Trophoblast cell (in vitro differentiated cells and primary cell): Measurements from ENCODE around the gene GLRX3.

ENCODE experiments used
- DNase-seq, 2 donors: peaks; one replicate each; pipeline ENCODE4 v3.0.0-alpha.2; 2016
- H2AFZ ChIP-seq: 2 replicates; pipeline ENCODE4 v1.6.1; 2013; ENCODE audit warnings: low read length, moderate library complexity, mild to moderate bottlenecking; ENCODE audit not compliant: insufficient read depth, poor library complexity
- H2AK5ac ChIP-seq: 2 replicates; pipeline ENCODE4 v1.6.1; 2013; ENCODE audit warnings: mild to moderate bottlenecking, low read length
- H2BK120ac ChIP-seq: 2 replicates; pipeline ENCODE4 v1.6.1; 2013; ENCODE audit warnings: low read length, mild to moderate bottlenecking, moderate library complexity; ENCODE audit not compliant: insufficient read depth, poor library complexity
- H2BK12ac ChIP-seq: 2 replicates; pipeline ENCODE4 v1.6.1; 2013; ENCODE audit warnings: mild to moderate bottlenecking, low read length, moderate library complexity
- H2BK5ac ChIP-seq: 2 replicates; pipeline ENCODE4 v1.6.1; 2013; ENCODE audit warnings: low read length, low read depth, moderate library complexity, mild to moderate bottlenecking; ENCODE audit not compliant: poor library complexity
- H3K14ac ChIP-seq: 2 replicates; pipeline ENCODE4 v1.6.1; 2013; ENCODE audit warnings: mild to moderate bottlenecking, low read length
- H3K18ac ChIP-seq: 2 replicates; pipeline ENCODE4 v1.6.1; 2013; ENCODE audit warnings: mild to moderate bottlenecking, low read length
- H3K23ac ChIP-seq: 2 replicates; pipeline ENCODE4 v1.6.1; 2013; ENCODE audit warnings: low read length
- H3K27ac ChIP-seq: 2 replicates; pipeline ENCODE4 v1.5.1; 2013; ENCODE audit warnings: low read depth, mild to moderate bottlenecking, inconsistent platforms, low read length, moderate library complexity
- H3K27me3 ChIP-seq: 2 replicates; pipeline ENCODE4 v1.6.1; 2013; ENCODE audit warnings: inconsistent platforms, mild to moderate bottlenecking, low read length, moderate library complexity; ENCODE audit not compliant: insufficient read depth
- H3K36me3 ChIP-seq, 2 experiments: 1 replicate in 1 of 2; 2 replicates in 1 of 2; pipeline ENCODE4 v1.6.1; 2013; ENCODE audit warnings: low read length in 2 of 2, mild to moderate bottlenecking in 2 of 2, moderate library complexity in 1 of 2; ENCODE audit not compliant: insufficient read depth in 2 of 2, control insufficient read depth in 1 of 2
- H3K4ac ChIP-seq: 2 replicates; pipeline ENCODE4 v1.6.1; 2013; ENCODE audit warnings: low read depth, mild to moderate bottlenecking, low read length, moderate library complexity
- H3K4me1 ChIP-seq, 2 experiments: 1 replicate in 1 of 2; 2 replicates in 1 of 2; pipeline ENCODE4 v1.6.1; 2013; ENCODE audit warnings: low read length in 2 of 2, mild to moderate bottlenecking in 2 of 2, moderate library complexity in 1 of 2; ENCODE audit not compliant: insufficient read depth in 2 of 2, control insufficient read depth in 1 of 2
- H3K4me2 ChIP-seq: 2 replicates; pipeline ENCODE4 v1.6.1; 2013; ENCODE audit warnings: inconsistent platforms, mild to moderate bottlenecking, low read length, moderate library complexity
- H3K4me3 ChIP-seq: 2 replicates; pipeline ENCODE4 v1.5.1; 2013; ENCODE audit warnings: mild to moderate bottlenecking, low read depth, low read length, inconsistent platforms
- H3K79me1 ChIP-seq: one replicate; pipeline ENCODE4 v1.6.1; 2013; ENCODE audit warnings: low read length
- H3K79me2 ChIP-seq: 2 replicates; pipeline ENCODE4 v1.6.1; 2013; ENCODE audit warnings: low read length, mild to moderate bottlenecking; ENCODE audit not compliant: control insufficient read depth, insufficient read depth, poor library complexity
- H3K9ac ChIP-seq: 2 replicates; pipeline ENCODE4 v1.6.1; 2013; ENCODE audit warnings: mild to moderate bottlenecking, low read length
- H3K9me3 ChIP-seq: 2 replicates; pipeline ENCODE4 v1.6.1; 2013; ENCODE audit warnings: low read depth, mild to moderate bottlenecking, control low read depth, inconsistent platforms, low read length; ENCODE audit not compliant: insufficient read depth
- H4K12ac ChIP-seq: 2 replicates; pipeline ENCODE4 v1.6.1; 2013; ENCODE audit warnings: low read depth, mild to moderate bottlenecking, low read length, moderate library complexity
- H4K8ac ChIP-seq: 2 replicates; pipeline ENCODE4 v1.6.1; 2013; ENCODE audit warnings: low read depth, mild to moderate bottlenecking, low read length, moderate library complexity
- H4K91ac ChIP-seq: one replicate; pipeline ENCODE4 v1.6.1; 2013; ENCODE audit warnings: low read depth, mild to moderate bottlenecking, low read length, moderate library complexity
- WGBS: extraction: QIAGEN DNeasy Blood & Tissue Kit; methylation state at CpG from one replicate; pipeline ENCODE4 v1.1.7; 2013; ENCODE audit warnings: missing lambda C conversion rate; ENCODE audit not compliant: insufficient read length, insufficient coverage; ENCODE audit errors: extremely low coverage; 5-methylcytosine and 5-hydroxymethylcytosine counted together

The GLRX3 gene

GRCh38 chr10:130128922-130129321, 7.3 kb upstream of the GLRX3 start:
- DNase-seq, result no peak
- no peaks in the 10 kb centered on the region for H3K4me1 ChIP-seq
- H3K27ac ChIP-seq, result no peak overlapping the region

DNA sequence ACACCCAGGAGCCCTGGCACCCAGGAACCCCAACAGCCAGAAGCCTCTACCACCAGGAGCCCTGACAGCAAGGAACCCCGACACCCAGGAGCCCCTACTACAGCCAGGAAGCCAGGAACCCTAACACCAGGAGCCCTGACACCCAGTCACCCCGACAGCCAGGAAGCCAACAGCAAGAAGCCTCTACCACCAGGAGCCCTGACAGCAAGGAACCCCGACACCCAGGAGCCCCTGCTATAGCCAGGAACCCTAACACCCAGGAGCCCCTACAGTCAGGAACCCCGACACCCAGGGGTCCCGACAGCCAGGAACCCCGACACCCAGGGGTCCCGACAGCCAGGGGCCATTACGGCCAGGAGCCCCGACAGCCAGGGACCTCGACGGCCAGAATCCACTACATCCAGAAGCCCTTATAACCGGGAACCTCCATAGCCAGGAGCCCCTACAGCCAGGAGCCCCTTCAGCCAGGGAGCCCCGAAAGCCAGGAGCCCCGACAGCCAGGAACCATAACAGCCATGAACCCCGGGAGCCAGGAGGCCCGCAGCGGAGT, 440 bp upstream of the GLRX3 start:
- peak overlapping the region; percentile 95 for H3K4me3 ChIP-seq
- no peaks in the 10 kb centered on the region for H3K27me3 ChIP-seq
- H4K8ac ChIP-seq, result peak overlapping the region; percentile 100
- peak overlapping the region; percentile 99 for H2AFZ ChIP-seq
- H3K4ac ChIP-seq, result peak overlapping the region; percentile 86
- H3K9ac ChIP-seq, result peak overlapping the region; percentile 81
- peaks cover 26% of the 10 kb centered on the region for H3K79me2 ChIP-seq
- no peaks in the 10 kb centered on the region for H3K9me3 ChIP-seq
- peak overlapping the region; percentile 86 for H3K4me2 ChIP-seq
- no peak for DNase-seq
- peaks cover 8 to 15% of the 10 kb centered on the region in 2 experiments for H3K4me1 ChIP-seq
- H3K14ac ChIP-seq, result peak overlapping the region; percentile 96
- peaks cover 15% of the 10 kb centered on the region for H3K79me1 ChIP-seq
- H3K23ac ChIP-seq, result no peak overlapping the region
- no CpG with 5 or more reads among the region's 17 CpGs for WGBS
- peak overlapping the region; percentile 68 for H2BK5ac ChIP-seq
- peak overlapping the region; percentile 98 for H3K18ac ChIP-seq
- peak overlapping the region; percentile 91 for H2BK120ac ChIP-seq
- peak overlapping the region; percentile 99 for H4K12ac ChIP-seq
- H3K36me3 ChIP-seq, result peaks cover 0 to 3% of the 10 kb centered on the region in 2 experiments
- H2BK12ac ChIP-seq, result peak overlapping the region; percentile 41
- peak overlapping the region; percentile 83 for H4K91ac ChIP-seq
- peak overlapping the region; percentile 76 for H2AK5ac ChIP-seq
- H3K27ac ChIP-seq, result no peak overlapping the region

More at GRCh38 chr10:130128922-130129321, 7.3 kb upstream of the GLRX3 start:
- Histone ChIP-seq H2AFZ (no peak overlapping the region), H4K8ac (no peak overlapping the region), H3K79me1 (no peaks in the 10 kb centered on the region), H2AK5ac (no peak overlapping the region), H2BK120ac (no peak overlapping the region), H3K23ac (no peak overlapping the region), H3K9me3 (no peaks in the 10 kb centered on the region), H2BK5ac (no peak overlapping the region), H3K14ac (no peak overlapping the region), H4K12ac (no peak overlapping the region), H4K91ac (no peak overlapping the region), H3K4me3 (no peak overlapping the region), H3K36me3 (no peaks in the 10 kb centered on the region), H3K4me2 (no peak overlapping the region), H3K79me2 (no peaks in the 10 kb centered on the region), H3K27me3 (no peaks in the 10 kb centered on the region), H3K9ac (no peak overlapping the region), H3K4ac (no peak overlapping the region), H2BK12ac (no peak overlapping the region), H3K18ac (no peak overlapping the region)
- no CpG with 5 or more reads among the region's 27 CpGs for WGBS

DNA sequence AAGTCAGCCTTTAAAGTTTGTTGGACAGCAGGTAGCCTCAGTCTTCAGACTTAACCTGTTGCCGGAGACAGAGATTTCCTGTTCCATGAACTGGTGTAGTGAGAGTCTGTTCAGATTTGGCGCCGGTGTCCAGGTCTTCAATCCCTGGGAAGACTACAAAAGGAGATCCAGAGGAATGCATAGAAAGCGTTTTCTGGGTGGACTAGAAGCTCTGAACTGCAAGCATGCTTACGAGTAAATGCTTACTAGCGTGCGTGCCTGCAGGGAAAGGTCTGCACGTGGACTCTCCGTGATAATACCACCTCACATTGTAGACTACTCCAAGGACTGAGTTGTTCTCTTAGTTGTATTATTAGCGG, 878 bp downstream of the GLRX3 start:
- Histone ChIP-seq H3K79me1 (peaks cover 15% of the 10 kb centered on the region), H3K4me1 (peaks cover 8 to 15% of the 10 kb centered on the region in 2 experiments), H2AFZ (peak overlapping the region; percentile 45), H2AK5ac (no peak overlapping the region), H3K9me3 (no peaks in the 10 kb centered on the region), H2BK120ac (no peak overlapping the region), H3K23ac (no peak overlapping the region), H4K91ac (peak overlapping the region; percentile 97), H4K12ac (peak overlapping the region; percentile 81), H3K4me2 (peak overlapping the region; percentile 69), H3K4ac (peak overlapping the region; percentile 97), H3K4me3 (peak overlapping the region; percentile 95), H2BK5ac (peak overlapping the region; percentile 87), H2BK12ac (no peak overlapping the region), H3K36me3 (peaks cover 0 to 8% of the 10 kb centered on the region in 2 experiments), H3K18ac (peak overlapping the region; percentile 41), H3K27me3 (no peaks in the 10 kb centered on the region), H3K79me2 (peaks cover 26% of the 10 kb centered on the region), H4K8ac (peak overlapping the region; percentile 95), H3K14ac (peak overlapping the region; percentile 28), H3K27ac (peak overlapping the region; percentile 85), H3K9ac (peak overlapping the region; percentile 97)
- WGBS, result no CpG with 5 or more reads among the region's 10 CpGs
- DNase-seq, result no peak

GRCh38 chr10:130137659-130138478, 1.7 kb downstream of the GLRX3 start:
- H3K27me3 ChIP-seq, result no peaks in the 10 kb centered on the region
- H2AK5ac ChIP-seq, result no peak overlapping the region
- WGBS, result no CpG with 5 or more reads among the region's 28 CpGs
- peaks cover 0 to 11% of the 10 kb centered on the region in 2 experiments for H3K36me3 ChIP-seq
- no peak overlapping the region for H4K8ac ChIP-seq
- peak overlapping the region; percentile 48 for H4K91ac ChIP-seq
- H3K79me1 ChIP-seq, result peaks cover 15% of the 10 kb centered on the region
- no peak overlapping the region for H3K4me3 ChIP-seq
- H3K4me2 ChIP-seq, result peak overlapping the region; percentile 69
- no peak overlapping the region for H2BK5ac ChIP-seq
- H3K79me2 ChIP-seq, result peaks cover 28% of the 10 kb centered on the region
- H3K9ac ChIP-seq, result no peak overlapping the region
- H3K9me3 ChIP-seq, result no peaks in the 10 kb centered on the region
- H2AFZ ChIP-seq, result no peak overlapping the region
- peak overlapping the region; percentile 73 for H3K4ac ChIP-seq
- DNase-seq, result no peak
- peaks cover 8 to 15% of the 10 kb centered on the region in 2 experiments for H3K4me1 ChIP-seq
- no peak overlapping the region for H3K23ac ChIP-seq
- no peak overlapping the region for H4K12ac ChIP-seq
- no peak overlapping the region for H2BK12ac ChIP-seq
- H3K14ac ChIP-seq, result no peak overlapping the region
- peak overlapping the region; percentile 19 for H3K18ac ChIP-seq
- H2BK120ac ChIP-seq, result no peak overlapping the region
- peak overlapping the region; percentile 24 for H3K27ac ChIP-seq
